Peyer's patch (tissue), 4 donors: Measurements from ENCODE around the gene LITAF.

Experiments used
- CTCF ChIP-seq, 6 experiments: fragments of 450-650 bp in 4 of 6; fragments of 200-600 bp in 2 of 6; sonication (generic) in 1 of 6; IDR thresholded peaks; one replicate each; pipeline ENCODE4 v1.5.1; 2017 to 2019; ENCODE audit warnings: antibody characterized with exemption in 6 of 6, mild to moderate bottlenecking in 3 of 6, moderate library complexity in 1 of 6
- POLR2A ChIP-seq, 2 donors: fragments of 450-650 bp; IDR thresholded peaks; one replicate each; pipeline ENCODE4 v1.5.1; 2017; ENCODE audit warnings: antibody characterized with exemption in 2 of 2, mild to moderate bottlenecking in 2 of 2, moderate library complexity in 2 of 2

- TF ChIP-seq CTCF (IDR thresholded peaks at IDR 0.05): no peak
- TF ChIP-seq POLR2A (IDR thresholded peaks at IDR 0.05): no peak
These were observed 32.7 kb downstream of the LITAF start for GRCh38 chr16:11554053-11554452.
